ENCODE measurements around the gene EPSTI1.
A peak's percentile ranks its signal among the peaks of the same experiment; 100 is the strongest.
"Not testable (repeated sequence)": the region's sequence is repeated elsewhere in the genome, so short reads cannot be mapped to it uniquely, and the experiment has no call there.

EPSTI1 gene

DNA sequence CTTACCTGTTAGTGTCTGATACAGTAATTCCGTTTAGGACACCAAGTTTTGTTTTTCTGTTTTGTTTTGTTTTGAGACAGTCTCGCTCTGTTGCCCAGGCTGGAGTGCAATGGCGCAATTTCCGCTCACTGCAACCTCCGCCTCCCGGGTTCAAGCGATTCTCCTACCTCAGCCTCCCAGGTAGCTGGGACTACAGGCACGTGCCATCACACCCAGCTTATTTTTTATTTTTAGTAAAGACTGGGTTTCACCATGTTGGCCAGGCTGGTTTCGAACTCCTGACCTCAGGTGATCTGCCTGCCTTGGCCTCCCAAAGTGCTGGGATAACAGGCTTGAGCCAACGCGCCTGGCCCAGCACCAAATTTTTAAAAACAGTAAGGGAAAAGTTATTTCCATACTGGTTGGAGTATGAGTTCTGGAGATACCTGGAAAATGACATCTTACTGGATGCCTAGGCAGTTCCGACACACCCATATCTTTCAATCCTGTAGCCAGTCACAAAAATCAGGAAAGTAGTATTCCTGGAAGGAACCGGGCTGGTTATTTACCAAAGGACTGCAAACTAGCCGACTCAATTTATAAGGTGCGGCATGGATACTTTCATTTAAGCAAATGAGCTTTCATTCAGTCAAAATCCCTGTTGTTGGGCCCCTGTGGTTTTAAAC, 676 bp downstream of the EPSTI1 start:
- Histone ChIP-seq H3K27ac (ENCODE audit: low read depth in 2 of 2, low read length in 2 of 2) (peak overlapping the region; percentile 88), H3K4me1 (ENCODE audit: control insufficient read depth in 2 of 2, insufficient read depth in 2 of 2, low read length in 2 of 2) (peaks cover 15 to 20% of the 10 kb centered on the region in 2 donors), H3K4me3 (ENCODE audit: low read length in 2 of 2) (peak overlapping the region; percentile 85 to 92), H3K9ac (ENCODE audit: low read depth in 1 of 2, low read length in 2 of 2) (peak overlapping the region; percentile 68 to 86)
- H3K9me3 ChIP-seq (ENCODE audit: control insufficient read depth in 2 of 2, low read length in 2 of 2); H3K36me3 ChIP-seq (ENCODE audit: control insufficient read depth in 2 of 2, insufficient read depth in 2 of 2, low read length in 2 of 2); H3K27me3 ChIP-seq (ENCODE audit: control insufficient read depth in 2 of 2, insufficient read depth in 2 of 2, low read length in 2 of 2): not testable (repeated sequence)

DNA sequence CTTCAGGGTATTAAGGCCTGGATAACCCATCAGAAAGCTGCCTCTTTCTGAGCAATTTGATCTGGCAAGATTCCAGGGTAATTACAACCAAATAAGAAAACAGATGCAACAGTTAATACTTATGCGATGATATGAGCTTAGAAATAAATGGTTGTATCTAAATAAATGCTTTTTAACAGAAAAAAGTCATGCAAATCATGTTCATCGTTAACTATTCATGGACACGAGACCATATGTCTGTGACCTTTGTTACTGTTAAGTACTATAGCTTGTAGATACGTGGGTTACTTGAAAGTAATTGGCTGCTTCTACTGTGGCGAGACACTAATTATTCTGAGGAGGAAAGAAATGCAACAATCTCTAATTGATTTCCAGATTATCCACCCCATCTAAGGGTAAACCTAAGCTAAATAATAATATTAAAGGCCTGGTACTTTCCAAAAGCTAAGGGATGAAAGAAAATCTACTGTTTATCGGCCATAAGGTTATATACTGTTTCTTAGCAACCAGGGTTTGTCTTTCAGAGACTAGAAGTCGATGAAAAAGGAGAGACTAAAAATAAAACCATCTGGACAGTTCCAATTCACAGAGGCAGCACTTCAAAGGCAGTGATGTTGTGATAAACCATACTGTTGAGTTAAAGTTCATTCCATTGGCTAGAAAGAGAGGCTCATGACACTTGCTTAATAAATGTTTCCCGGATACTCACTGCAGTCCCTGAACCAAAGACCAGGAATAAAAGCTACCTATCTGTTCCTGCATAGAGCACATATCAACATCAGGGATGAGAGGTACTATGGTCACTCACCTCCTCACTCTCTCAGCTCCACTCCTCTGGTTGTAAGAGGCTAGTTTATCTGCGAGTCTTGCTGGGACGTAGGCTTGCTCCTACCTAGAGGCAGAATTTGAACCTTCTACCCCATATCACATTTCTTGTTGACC, 1.5 kb downstream of the EPSTI1 start:
- H3K27ac ChIP-seq (ENCODE audit: low read depth in 2 of 2, low read length in 2 of 2), result peak overlapping the region; percentile 46 to 88
- peak overlapping the region; percentile 85 to 92 for H3K4me3 ChIP-seq (ENCODE audit: low read length in 2 of 2)

DNA sequence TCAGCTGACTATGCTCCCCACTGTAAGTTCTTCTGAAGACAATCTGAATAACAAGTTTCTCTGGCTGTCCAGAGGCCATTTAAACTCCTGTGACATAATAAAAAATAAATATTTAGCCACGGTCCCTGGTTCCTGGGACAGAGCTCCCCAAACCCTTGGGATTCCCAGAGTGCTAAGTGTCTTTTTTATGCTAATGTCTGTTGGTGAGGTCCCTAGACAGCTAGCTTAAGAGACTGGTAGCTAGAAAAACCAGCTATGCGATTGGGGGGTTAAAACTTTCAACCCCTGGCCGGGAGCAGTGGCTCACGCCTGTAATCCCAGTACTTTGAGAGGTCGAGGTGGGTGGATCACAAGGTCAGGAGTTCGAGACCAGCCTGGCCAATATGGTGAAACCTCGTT, 5.9 kb downstream of the EPSTI1 start:
- Histone ChIP-seq H3K4me3 (ENCODE audit: low read length in 2 of 2) (peak overlapping the region; percentile 41 to 50), H3K27ac (ENCODE audit: low read depth in 2 of 2, low read length in 2 of 2) (peak overlapping the region; percentile 86 to 91), H3K27me3 (ENCODE audit: control insufficient read depth in 2 of 2, insufficient read depth in 2 of 2, low read length in 2 of 2) (no peaks in the 10 kb centered on the region), H3K9ac (ENCODE audit: low read depth in 1 of 2, low read length in 2 of 2) (peak overlapping the region in 1 of 2 donors; percentile 41), H3K9me3 (ENCODE audit: control insufficient read depth in 2 of 2, low read length in 2 of 2) (no peaks in the 10 kb centered on the region), H3K36me3 (ENCODE audit: control insufficient read depth in 2 of 2, insufficient read depth in 2 of 2, low read length in 2 of 2) (no peaks in the 10 kb centered on the region), H3K4me1 (ENCODE audit: control insufficient read depth in 2 of 2, insufficient read depth in 2 of 2, low read length in 2 of 2) (peaks cover 22 to 27% of the 10 kb centered on the region in 2 donors)

More for the DNA sequence above, 1.5 kb downstream of the EPSTI1 start:
- Histone ChIP-seq H3K4me1 (ENCODE audit: control insufficient read depth in 2 of 2, insufficient read depth in 2 of 2, low read length in 2 of 2) (peaks cover 19 to 25% of the 10 kb centered on the region in 2 donors), H3K27me3 (ENCODE audit: control insufficient read depth in 2 of 2, insufficient read depth in 2 of 2, low read length in 2 of 2) (no peaks in the 10 kb centered on the region), H3K36me3 (ENCODE audit: control insufficient read depth in 2 of 2, insufficient read depth in 2 of 2, low read length in 2 of 2) (no peaks in the 10 kb centered on the region), H3K9ac (ENCODE audit: low read depth in 1 of 2, low read length in 2 of 2) (peak overlapping the region; percentile 34 to 51), H3K9me3 (ENCODE audit: control insufficient read depth in 2 of 2, low read length in 2 of 2) (no peaks in the 10 kb centered on the region)

DNA sequence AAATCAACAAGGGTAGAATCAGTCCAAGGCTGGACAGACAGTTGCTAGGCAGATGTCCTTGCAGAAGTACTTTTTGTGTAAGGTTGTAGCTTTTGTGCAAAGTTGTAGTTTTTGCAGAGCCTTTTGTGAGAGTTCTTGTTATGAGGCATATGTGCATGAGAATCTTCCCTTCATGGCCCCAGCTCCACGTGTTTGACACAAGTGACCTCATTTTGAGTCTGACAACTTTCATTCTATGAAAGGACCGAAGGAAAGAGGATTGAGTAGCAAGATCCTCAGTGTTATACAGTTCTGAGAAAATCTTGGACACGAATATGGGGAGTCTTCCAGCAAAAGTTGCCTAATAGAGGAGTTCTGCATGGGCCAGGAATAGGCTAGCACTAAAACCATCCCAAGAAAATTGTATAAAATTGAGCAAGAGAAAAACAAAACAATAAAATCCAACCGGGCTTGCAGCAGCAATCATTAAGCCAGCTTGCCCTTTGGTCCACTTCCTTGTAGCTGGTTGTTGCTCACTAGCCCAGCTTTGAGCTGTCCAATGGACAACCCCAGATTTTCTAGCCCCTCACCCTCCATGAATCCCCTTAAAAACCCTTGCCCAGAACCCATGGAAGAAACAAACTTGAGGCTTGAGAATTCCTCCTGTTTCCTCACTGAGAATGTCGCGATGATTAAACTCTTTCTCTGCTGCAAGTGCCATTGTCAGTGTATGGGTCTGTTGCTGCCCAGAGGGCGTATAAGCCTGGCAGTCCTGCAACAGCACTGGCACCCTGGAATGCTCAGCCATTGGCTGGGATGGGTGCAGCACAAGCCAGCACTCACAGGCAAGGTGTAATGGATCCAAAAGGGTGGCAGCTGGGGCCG, 6.5 kb downstream of the EPSTI1 start:
- H3K27me3 ChIP-seq (ENCODE audit: control insufficient read depth in 2 of 2, insufficient read depth in 2 of 2, low read length in 2 of 2), result no peaks in the 10 kb centered on the region
- H3K4me1 ChIP-seq (ENCODE audit: control insufficient read depth in 2 of 2, insufficient read depth in 2 of 2, low read length in 2 of 2), result peaks cover 17 to 21% of the 10 kb centered on the region in 2 donors
- H3K9ac ChIP-seq (ENCODE audit: low read depth in 1 of 2, low read length in 2 of 2), result peak overlapping the region in 1 of 2 donors; percentile 41
- H3K4me3 ChIP-seq (ENCODE audit: low read length in 2 of 2), result peak overlapping the region; percentile 41 to 50
- H3K27ac ChIP-seq (ENCODE audit: low read depth in 2 of 2, low read length in 2 of 2), result peak overlapping the region; percentile 86 to 91
- no peaks in the 10 kb centered on the region for H3K9me3 ChIP-seq (ENCODE audit: control insufficient read depth in 2 of 2, low read length in 2 of 2)
- H3K36me3 ChIP-seq (ENCODE audit: control insufficient read depth in 2 of 2, insufficient read depth in 2 of 2, low read length in 2 of 2), result no peaks in the 10 kb centered on the region

DNA sequence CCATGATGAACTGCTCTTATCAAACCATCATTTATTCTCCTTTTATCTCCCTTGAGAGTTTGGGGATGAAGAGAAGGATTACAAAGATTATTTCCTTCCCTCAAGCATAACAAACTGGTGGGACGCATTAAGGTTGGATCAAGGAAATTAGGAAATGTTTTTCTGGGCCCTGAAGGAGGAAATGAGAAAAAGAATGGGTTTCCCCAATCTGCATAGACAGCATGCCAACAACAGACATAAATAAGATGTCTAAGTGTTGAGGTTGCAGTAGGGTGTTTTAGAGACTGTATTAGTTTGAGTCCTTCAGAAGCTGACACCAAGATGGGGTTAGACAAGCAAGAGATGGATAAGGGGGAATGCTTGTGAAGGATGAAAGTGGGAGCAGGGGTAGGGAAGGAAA, 7.3 kb downstream of the EPSTI1 start:
- H3K27ac ChIP-seq (ENCODE audit: low read depth in 2 of 2, low read length in 2 of 2), result peak overlapping the region; percentile 86 to 91
- H3K36me3 ChIP-seq (ENCODE audit: control insufficient read depth in 2 of 2, insufficient read depth in 2 of 2, low read length in 2 of 2), result no peaks in the 10 kb centered on the region
- no peaks in the 10 kb centered on the region for H3K9me3 ChIP-seq (ENCODE audit: control insufficient read depth in 2 of 2, low read length in 2 of 2)
- H3K4me1 ChIP-seq (ENCODE audit: control insufficient read depth in 2 of 2, insufficient read depth in 2 of 2, low read length in 2 of 2), result peaks cover 12 to 15% of the 10 kb centered on the region in 2 donors
- H3K9ac ChIP-seq (ENCODE audit: low read depth in 1 of 2, low read length in 2 of 2), result no peak overlapping the region
- no peak overlapping the region for H3K4me3 ChIP-seq (ENCODE audit: low read length in 2 of 2)
- no peaks in the 10 kb centered on the region for H3K27me3 ChIP-seq (ENCODE audit: control insufficient read depth in 2 of 2, insufficient read depth in 2 of 2, low read length in 2 of 2)

DNA sequence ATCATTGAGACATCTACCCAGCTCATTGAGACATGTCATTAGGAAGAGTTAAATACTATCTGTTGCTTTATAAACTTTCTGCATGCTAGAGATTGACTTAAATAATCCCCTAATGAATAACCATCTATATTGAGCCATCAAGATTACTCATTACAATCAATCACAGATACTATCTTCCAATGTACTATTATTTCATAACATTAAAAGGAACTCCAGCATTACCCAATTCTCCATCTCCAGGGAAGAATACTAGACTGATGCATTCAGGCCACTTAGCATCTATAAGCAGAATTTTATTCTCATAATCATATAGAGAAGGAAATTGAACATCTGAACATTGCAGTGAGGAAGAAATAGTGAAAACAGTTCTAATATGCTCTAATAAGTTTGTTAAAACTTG, 8.0 kb downstream of the EPSTI1 start:
- no peaks in the 10 kb centered on the region for H3K9me3 ChIP-seq (ENCODE audit: control insufficient read depth in 2 of 2, low read length in 2 of 2)
- no peak overlapping the region for H3K27ac ChIP-seq (ENCODE audit: low read depth in 2 of 2, low read length in 2 of 2)
- peaks cover 12 to 15% of the 10 kb centered on the region in 2 donors for H3K4me1 ChIP-seq (ENCODE audit: control insufficient read depth in 2 of 2, insufficient read depth in 2 of 2, low read length in 2 of 2)
- no peak overlapping the region for H3K4me3 ChIP-seq (ENCODE audit: low read length in 2 of 2)
- no peaks in the 10 kb centered on the region for H3K36me3 ChIP-seq (ENCODE audit: control insufficient read depth in 2 of 2, insufficient read depth in 2 of 2, low read length in 2 of 2)
- H3K9ac ChIP-seq (ENCODE audit: low read depth in 1 of 2, low read length in 2 of 2), result no peak overlapping the region
- no peaks in the 10 kb centered on the region for H3K27me3 ChIP-seq (ENCODE audit: control insufficient read depth in 2 of 2, insufficient read depth in 2 of 2, low read length in 2 of 2)

DNA sequence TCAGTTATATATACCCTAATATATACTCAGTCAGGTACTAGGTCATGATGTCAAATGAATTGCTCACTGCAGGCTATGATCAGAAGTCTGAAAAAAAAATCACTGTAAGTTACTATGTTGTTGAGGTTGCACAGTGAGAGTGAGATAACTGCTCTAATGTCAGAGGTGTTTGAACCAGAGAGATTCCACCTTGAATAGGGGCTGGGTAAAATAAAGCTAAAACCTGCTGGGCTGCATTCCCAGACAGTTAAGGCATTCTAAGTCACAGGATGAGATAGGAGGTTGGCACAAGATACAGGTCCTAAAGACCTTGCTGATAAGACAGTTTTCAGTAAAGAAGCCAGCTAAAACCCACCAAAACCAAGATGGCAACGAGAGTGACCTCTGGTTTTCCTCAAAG, 10.2 kb downstream of the EPSTI1 start:
- no peak overlapping the region for H3K9ac ChIP-seq (ENCODE audit: low read depth in 1 of 2, low read length in 2 of 2)
- H3K9me3 ChIP-seq (ENCODE audit: control insufficient read depth in 2 of 2, low read length in 2 of 2), result peaks cover 0 to 3% of the 10 kb centered on the region in 2 donors
- H3K27ac ChIP-seq (ENCODE audit: low read depth in 2 of 2, low read length in 2 of 2), result no peak overlapping the region
- H3K4me1 ChIP-seq (ENCODE audit: control insufficient read depth in 2 of 2, insufficient read depth in 2 of 2, low read length in 2 of 2), result peaks cover 12 to 15% of the 10 kb centered on the region in 2 donors
- no peaks in the 10 kb centered on the region for H3K36me3 ChIP-seq (ENCODE audit: control insufficient read depth in 2 of 2, insufficient read depth in 2 of 2, low read length in 2 of 2)
- H3K4me3 ChIP-seq (ENCODE audit: low read length in 2 of 2), result no peak overlapping the region
- H3K27me3 ChIP-seq (ENCODE audit: control insufficient read depth in 2 of 2, insufficient read depth in 2 of 2, low read length in 2 of 2), result no peaks in the 10 kb centered on the region

DNA sequence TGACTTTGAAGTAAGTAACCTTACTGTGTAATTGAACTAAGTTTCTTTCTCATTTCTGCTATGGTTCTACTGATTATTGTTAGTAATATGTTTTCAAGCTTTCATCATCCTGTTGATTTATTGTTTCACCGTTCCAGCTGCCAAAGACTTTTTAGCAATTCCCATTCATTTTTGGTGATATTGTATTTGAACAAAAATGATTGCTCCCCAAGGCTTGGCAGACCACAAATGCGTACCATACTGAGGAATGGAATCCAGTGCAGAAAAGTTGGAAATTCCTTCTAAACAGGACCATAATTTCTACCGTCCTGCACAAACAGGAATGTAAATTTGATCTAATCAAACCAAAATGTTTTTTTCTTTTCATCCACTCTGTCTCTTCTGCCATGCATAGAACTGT, 10.7 kb downstream of the EPSTI1 start:
- H3K36me3 ChIP-seq (ENCODE audit: control insufficient read depth in 2 of 2, insufficient read depth in 2 of 2, low read length in 2 of 2), result no peaks in the 10 kb centered on the region
- no peak overlapping the region for H3K27ac ChIP-seq (ENCODE audit: low read depth in 2 of 2, low read length in 2 of 2)
- no peak overlapping the region for H3K4me3 ChIP-seq (ENCODE audit: low read length in 2 of 2)
- H3K4me1 ChIP-seq (ENCODE audit: control insufficient read depth in 2 of 2, insufficient read depth in 2 of 2, low read length in 2 of 2), result peaks cover 12 to 15% of the 10 kb centered on the region in 2 donors
- H3K9ac ChIP-seq (ENCODE audit: low read depth in 1 of 2, low read length in 2 of 2), result no peak overlapping the region
- H3K9me3 ChIP-seq (ENCODE audit: control insufficient read depth in 2 of 2, low read length in 2 of 2), result peaks cover 0 to 3% of the 10 kb centered on the region in 2 donors
- no peaks in the 10 kb centered on the region for H3K27me3 ChIP-seq (ENCODE audit: control insufficient read depth in 2 of 2, insufficient read depth in 2 of 2, low read length in 2 of 2)

DNA sequence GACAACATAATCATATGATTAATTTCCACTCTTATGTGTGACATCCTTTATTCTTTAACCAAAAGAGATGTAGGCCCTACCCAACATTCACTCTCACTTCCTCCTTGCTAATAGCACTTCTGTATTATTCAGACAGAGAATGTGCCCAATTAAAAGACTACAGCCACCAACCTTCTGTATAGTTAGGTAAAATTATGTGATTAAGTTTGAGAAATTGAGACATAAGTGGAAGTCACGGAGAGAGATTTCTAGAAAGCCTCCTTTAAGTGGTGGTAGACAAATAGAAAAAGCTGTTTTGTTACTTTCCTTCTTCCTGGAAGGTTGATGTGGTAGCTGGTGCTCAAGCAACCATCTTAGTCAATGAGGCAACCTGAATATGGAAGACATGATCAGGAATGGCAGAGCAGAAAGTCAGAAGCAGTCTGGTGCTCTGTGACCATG, 14.8 kb downstream of the EPSTI1 start:
- peaks cover 0 to 3% of the 10 kb centered on the region in 2 donors for H3K9me3 ChIP-seq (ENCODE audit: control insufficient read depth in 2 of 2, low read length in 2 of 2)
- H3K4me1 ChIP-seq (ENCODE audit: control insufficient read depth in 2 of 2, insufficient read depth in 2 of 2, low read length in 2 of 2), result no peaks in the 10 kb centered on the region
- no peak overlapping the region for H3K4me3 ChIP-seq (ENCODE audit: low read length in 2 of 2)
- no peak overlapping the region for H3K9ac ChIP-seq (ENCODE audit: low read depth in 1 of 2, low read length in 2 of 2)
- H3K27me3 ChIP-seq (ENCODE audit: control insufficient read depth in 2 of 2, insufficient read depth in 2 of 2, low read length in 2 of 2), result no peaks in the 10 kb centered on the region
- no peaks in the 10 kb centered on the region for H3K36me3 ChIP-seq (ENCODE audit: control insufficient read depth in 2 of 2, insufficient read depth in 2 of 2, low read length in 2 of 2)
- H3K27ac ChIP-seq (ENCODE audit: low read depth in 2 of 2, low read length in 2 of 2), result no peak overlapping the region

Measured in mucosa of rectum (tissue), 2 donors.